Measurements from ENCODE around the gene MAP4K5.

GRCh38 chr14:50575769-50576168 lies 43.4 kb upstream of the MAP4K5 start:
- no peak for TF ChIP-seq POLR2AphosphoS5 (IDR thresholded peaks at IDR 0.05)
- TF ChIP-seq CTCF (IDR thresholded peaks at IDR 0.05) = no peak

All from breast epithelium (tissue), 3 donors.